Measurements from ENCODE around the gene LONP1. TPM values are rescaled to one million over a fixed set of nuclear protein-coding genes. Genes with fewer than 3 reads are reported as not detected.

The LONP1 gene
- total RNA-seq, 4 donors from 2014 or later = 45.0 to 100 (median 67.9) TPM

DNA sequence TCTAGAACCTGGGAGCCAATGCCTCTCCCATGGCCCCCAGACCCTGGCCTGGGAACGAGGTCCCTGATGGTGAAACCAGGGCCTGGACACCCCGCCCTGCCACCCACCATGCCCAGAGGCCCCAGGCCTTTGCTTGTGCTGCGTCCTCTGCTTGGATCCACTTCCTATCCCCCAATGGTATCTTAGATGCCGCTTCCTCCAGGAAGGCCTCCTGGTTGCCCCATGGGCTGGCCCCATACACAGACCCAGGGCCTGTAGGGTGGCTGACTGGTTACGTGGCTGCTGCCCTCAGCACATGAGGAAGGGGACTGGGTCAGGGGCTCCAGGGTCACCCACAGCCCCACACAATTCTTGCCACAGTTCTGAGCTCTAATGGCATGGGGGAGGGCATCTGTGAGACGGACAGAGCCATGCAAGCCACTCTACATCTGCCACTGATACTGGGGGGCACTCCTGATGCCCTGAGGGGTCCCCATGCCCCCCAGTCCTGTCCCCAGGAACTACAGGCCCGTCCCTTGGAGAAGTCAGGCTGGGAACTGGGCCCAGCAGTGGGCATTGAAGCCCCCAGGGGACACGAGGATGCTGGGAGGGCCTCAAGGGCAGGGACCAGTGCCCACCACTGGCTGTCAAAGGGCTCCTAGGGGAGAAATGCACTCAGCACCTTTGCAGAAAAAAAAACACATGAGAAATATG is 24.8 kb downstream of the LONP1 start:
- H3K4me3 ChIP-seq (replicated peaks in 1 of 3) = no peak overlapping the region
- peaks cover 9 to 12% of the 10 kb centered on the region in 2 donors for H3K4me1 ChIP-seq
- H3K27me3 ChIP-seq = no peaks in the 10 kb centered on the region
- H3K36me3 ChIP-seq = peaks cover 55 to 66% of the 10 kb centered on the region in 2 donors
- intact Hi-C loops (cut with DNase I) = loop anchor here (10.0 kb wide), 1 partner anchor 70 kb away; the partner anchor contains the start of genes SAFB and SAFB2
- WGBS, 2 donors = 90 to 93% methylated on average over 7 to 8 of the region's 8 CpGs
- no peaks in the 10 kb centered on the region for H3K9me3 ChIP-seq
- no peak overlapping the region for H3K27ac ChIP-seq
- no peak for TF ChIP-seq POLR2A (IDR thresholded peaks at IDR 0.05)
- TF ChIP-seq, protein P1, sequence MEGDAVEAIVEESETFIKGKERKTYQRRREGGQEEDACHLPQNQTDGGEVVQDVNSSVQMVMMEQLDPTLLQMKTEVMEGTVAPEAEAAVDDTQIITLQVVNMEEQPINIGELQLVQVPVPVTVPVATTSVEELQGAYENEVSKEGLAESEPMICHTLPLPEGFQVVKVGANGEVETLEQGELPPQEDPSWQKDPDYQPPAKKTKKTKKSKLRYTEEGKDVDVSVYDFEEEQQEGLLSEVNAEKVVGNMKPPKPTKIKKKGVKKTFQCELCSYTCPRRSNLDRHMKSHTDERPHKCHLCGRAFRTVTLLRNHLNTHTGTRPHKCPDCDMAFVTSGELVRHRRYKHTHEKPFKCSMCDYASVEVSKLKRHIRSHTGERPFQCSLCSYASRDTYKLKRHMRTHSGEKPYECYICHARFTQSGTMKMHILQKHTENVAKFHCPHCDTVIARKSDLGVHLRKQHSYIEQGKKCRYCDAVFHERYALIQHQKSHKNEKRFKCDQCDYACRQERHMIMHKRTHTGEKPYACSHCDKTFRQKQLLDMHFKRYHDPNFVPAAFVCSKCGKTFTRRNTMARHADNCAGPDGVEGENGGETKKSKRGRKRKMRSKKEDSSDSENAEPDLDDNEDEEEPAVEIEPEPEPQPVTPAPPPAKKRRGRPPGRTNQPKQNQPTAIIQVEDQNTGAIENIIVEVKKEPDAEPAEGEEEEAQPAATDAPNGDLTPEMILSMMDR (IDR thresholded peaks at IDR 0.05) = no peak
- DNase-seq = no peak

GRCh38 chr19:5694167-5694955 is 25.6 kb downstream of the LONP1 start:
- Histone ChIP-seq H3K36me3 (peaks cover 55 to 61% of the 10 kb centered on the region in 2 donors), H3K27ac (no peak overlapping the region), H3K4me1 (peaks cover 13 to 15% of the 10 kb centered on the region in 2 donors), H3K27me3 (no peaks in the 10 kb centered on the region), H3K9me3 (no peaks in the 10 kb centered on the region), H3K4me3 (replicated peaks in 1 of 3) (no peak overlapping the region)
- DNase-seq = no peak
- intact Hi-C loops (cut with DNase I) = loop anchor here (10.0 kb wide), 1 partner anchor 70 kb away; the partner anchor contains the start of genes SAFB and SAFB2
- 89 to 95% methylated on average over 43 to 45 of the region's 45 CpGs for WGBS, 2 donors
- TF ChIP-seq, protein P1 (IDR thresholded peaks at IDR 0.05) = no peak
- no peak for TF ChIP-seq POLR2A (IDR thresholded peaks at IDR 0.05)

DNA sequence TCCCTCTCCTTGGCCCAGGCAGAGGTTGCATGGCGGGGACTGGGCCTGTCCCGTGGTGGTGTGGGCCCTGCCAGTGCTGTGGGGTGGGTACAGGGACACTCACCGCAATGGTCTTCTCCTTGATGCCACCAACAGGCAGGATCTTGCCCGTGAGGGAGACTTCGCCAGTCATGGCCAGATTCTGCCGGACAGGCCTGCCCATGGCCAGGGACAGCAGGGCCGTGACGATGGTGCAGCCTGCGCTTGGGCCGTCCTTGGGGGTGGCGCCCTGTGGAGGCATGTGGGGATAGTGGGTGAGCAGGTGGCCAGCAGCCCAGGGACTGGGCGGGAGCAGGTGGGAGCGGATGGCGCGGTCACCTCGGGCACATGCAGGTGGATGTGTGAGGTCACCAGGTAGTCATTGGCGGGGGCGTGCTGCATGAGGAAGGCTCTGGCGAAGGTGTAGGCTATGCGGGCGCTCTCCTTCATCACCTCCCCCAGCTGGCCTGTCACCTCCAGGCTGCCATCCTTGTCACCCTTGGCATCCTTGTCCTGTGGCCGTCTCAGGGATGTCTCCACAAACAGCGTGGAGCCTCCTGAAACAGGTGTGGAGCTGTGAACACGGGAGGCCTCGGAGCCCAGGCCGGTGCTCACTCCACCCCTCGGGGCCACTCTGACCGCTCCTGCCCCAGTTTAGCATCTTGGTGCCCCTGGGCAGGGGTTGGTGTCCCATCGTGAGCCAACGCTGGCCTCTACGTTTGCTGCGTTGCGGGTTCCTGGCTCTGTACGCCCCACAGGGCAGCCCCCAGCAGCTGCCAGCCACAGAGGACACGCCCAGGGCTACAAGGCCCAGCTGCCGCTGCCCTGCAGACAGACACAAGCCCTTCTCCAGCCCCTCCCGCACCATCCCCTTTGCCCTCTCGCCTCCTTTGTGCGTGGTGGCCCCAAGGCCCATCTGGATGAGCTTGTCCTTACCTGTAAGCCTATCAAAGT is 26.5 kb downstream of the LONP1 start:
- Histone ChIP-seq H3K27ac (no peak overlapping the region), H3K4me3 (replicated peaks in 1 of 3) (no peak overlapping the region), H3K36me3 (peaks cover 52% of the 10 kb centered on the region in 2 donors), H3K27me3 (no peaks in the 10 kb centered on the region), H3K9me3 (no peaks in the 10 kb centered on the region), H3K4me1 (peaks cover 13 to 15% of the 10 kb centered on the region in 2 donors)
- 91 to 93% methylated on average over 35 to 37 of the region's 39 CpGs for WGBS, 2 donors
- intact Hi-C loops (cut with DNase I) = loop anchor here (10.0 kb wide), 1 partner anchor 69 kb away; the partner anchor contains the start of genes SAFB and SAFB2
- no peak for DNase-seq
- TF ChIP-seq POLR2A (IDR thresholded peaks at IDR 0.05) = no peak
- TF ChIP-seq, protein P1 (IDR thresholded peaks at IDR 0.05) = no peak

GRCh38 chr19:5692723-5693194 is 27.2 kb downstream of the LONP1 start:
- Histone ChIP-seq H3K4me1 (peaks cover 13 to 15% of the 10 kb centered on the region in 2 donors), H3K36me3 (peaks cover 47 to 48% of the 10 kb centered on the region in 2 donors), H3K4me3 (replicated peaks in 1 of 3) (no peak overlapping the region), H3K27me3 (no peaks in the 10 kb centered on the region), H3K27ac (no peak overlapping the region), H3K9me3 (no peaks in the 10 kb centered on the region)
- intact Hi-C loops (cut with DNase I) = loop anchor here (10.0 kb wide), 1 partner anchor 68 kb away; the partner anchor contains the start of genes SAFB and SAFB2
- WGBS, 2 donors = 72 to 83% methylated on average over 7 of the region's 7 CpGs
- TF ChIP-seq, protein P1 (IDR thresholded peaks at IDR 0.05) = no peak
- TF ChIP-seq POLR2A (IDR thresholded peaks at IDR 0.05) = no peak
- no peak for DNase-seq

Measured in thyroid gland (tissue), 4 donors.